GM12878 (cell line): ENCODE measurements around the gene MCM3. TPM values are rescaled to one million over a fixed set of nuclear protein-coding genes. Genes with fewer than 3 reads are reported as not detected.

ENCODE experiments used
- ATAC-seq: fragments of 200-7000 bp; cut with Tn5 transposase; 3 replicates; pipeline ENCODE4 v1.9.1; 2020; ENCODE audit warnings: mild to moderate bottlenecking, moderate library complexity
- BruUV-seq: library from RNA; stranded (reverse); fragments of 400-500 nt; replicated peaks from 2 replicates; lab custom pipeline; 2021; lab: Mats Ljungman, UMichigan
- CTCF ChIA-PET: fragments of 300-600 bp; sonication (Branson Sonifier 250); formaldehyde crosslinking; extraction: SDS; loops from one replicate; lab custom pipeline; 2021; ENCODE audit warnings: inconsistent platforms; lab: Yijun Ruan, JAX
- POLR2A ChIA-PET: fragments of 350-600 bp; formaldehyde crosslinking; extraction: SDS; loops from one replicate; lab custom pipeline; 2021; ENCODE audit warnings: inconsistent platforms; lab: Charles Lee
- RAD21 ChIA-PET: fragments of 300-600 bp; sonication (Branson Sonifier 250); formaldehyde crosslinking; loops from one replicate; lab custom pipeline; 2023; ENCODE audit warnings: antibody characterized with exemption; ENCODE audit not compliant: unreplicated experiment; lab: Charles Lee
- SMC1A ChIA-PET: fragments of 300-600 bp; sonication (Branson Sonifier 250); formaldehyde crosslinking; loops from one replicate; lab custom pipeline; 2023; ENCODE audit not compliant: unreplicated experiment, uncharacterized antibody; lab: Charles Lee
- DNase-seq: peaks from one replicate; pipeline ENCODE4 v3.0.0-alpha.2; 2011; ENCODE audit warnings: low read depth, low spot score
- FAIRE-seq: peaks from 3 replicates; lab custom pipeline; 2011; peaks lifted over from hg19 to GRCh38; lab: Jason Lieb, UNC
- H2AFZ ChIP-seq: 2 replicates; pipeline ENCODE4 v1.6.0; 2011; ENCODE audit warnings: low read depth, low read length, control low read depth; ENCODE audit not compliant: control insufficient read depth
- H3K27ac ChIP-seq: 2 replicates; pipeline ENCODE4 v1.5.1; 2011; ENCODE audit warnings: control low read depth; ENCODE audit not compliant: control insufficient read depth, insufficient read depth
- H3K27me3 ChIP-seq, 2 experiments: replicated peaks in 1 of 2; 2 replicates each; pipeline versions ENCODE4 v1.6.0 to v1.6.1; 2011; ENCODE audit warnings: low read length in 1 of 2; ENCODE audit not compliant: control insufficient read depth in 2 of 2, insufficient read depth in 2 of 2
- H3K36me3 ChIP-seq, 2 experiments: 2 replicates each; pipeline ENCODE4 v1.5.1; 2011; ENCODE audit warnings: low read length in 1 of 2; ENCODE audit not compliant: control insufficient read depth in 2 of 2, insufficient read depth in 2 of 2
- H3K4me1 ChIP-seq: 2 replicates; pipeline ENCODE4 v1.6.1; 2011; ENCODE audit warnings: mild to moderate bottlenecking, low read length, moderate library complexity, mixed read lengths; ENCODE audit not compliant: control insufficient read depth, insufficient read depth
- H3K4me2 ChIP-seq: 2 replicates; pipeline ENCODE4 v1.6.0; 2011; ENCODE audit warnings: control low read depth; ENCODE audit not compliant: control insufficient read depth, insufficient read depth
- H3K4me3 ChIP-seq: fragments of 200-600 bp; sonication (generic); 2 replicates; pipeline ENCODE4 v1.5.1; 2016
- H3K79me2 ChIP-seq: 2 replicates; pipeline ENCODE4 v1.6.0; 2011; ENCODE audit warnings: low read length; ENCODE audit not compliant: control insufficient read depth, insufficient read depth
- H3K9ac ChIP-seq: 2 replicates; pipeline ENCODE4 v1.8.0; 2011; ENCODE audit warnings: low read length, control low read depth, mixed read lengths; ENCODE audit not compliant: control insufficient read depth, insufficient read depth
- H3K9me3 ChIP-seq: replicated peaks from 3 replicates; pipeline ENCODE4 v1.5.1; 2011; ENCODE audit warnings: mild to moderate bottlenecking, low read length; ENCODE audit not compliant: control insufficient read depth, insufficient read depth
- H4K20me1 ChIP-seq: 2 replicates; pipeline ENCODE4 v1.6.0; 2011; ENCODE audit not compliant: control insufficient read depth, insufficient read depth
- ASH2L ChIP-seq: fragments of 300-600, 200-600 bp; sonication (generic); IDR thresholded peaks from 2 replicates; pipeline ENCODE4 v1.6.1; 2017; ENCODE audit warnings: low read depth, mild to moderate bottlenecking, borderline replicate concordance
- BMI1 ChIP-seq: fragments of 450-650 bp; IDR thresholded peaks from 2 replicates; pipeline ENCODE4 v1.6.1; 2016; ENCODE audit warnings: mild to moderate bottlenecking, moderate library complexity, borderline replicate concordance
- CREB1 ChIP-seq: IDR thresholded peaks from 2 replicates; pipeline ENCODE4 v1.6.1; 2012; ENCODE audit warnings: low read depth, mild to moderate bottlenecking, inconsistent platforms
- CREM ChIP-seq: IDR thresholded peaks from 2 replicates; pipeline ENCODE4 v1.6.1; 2014; ENCODE audit warnings: antibody characterized with exemption, low read depth
- HCFC1 ChIP-seq: fragments of 150-350 bp; IDR thresholded peaks from 2 replicates; pipeline ENCODE4 v1.6.1; 2014; ENCODE audit warnings: low read length
- MEF2B ChIP-seq: fragments of 450-650 bp; IDR thresholded peaks from 2 replicates; pipeline ENCODE4 v1.6.1; 2018; ENCODE audit warnings: mild to moderate bottlenecking, moderate library complexity; ENCODE audit not compliant: partially characterized antibody, poor library complexity, severe bottlenecking
- RFX5 ChIP-seq: IDR thresholded peaks from 2 replicates; pipeline ENCODE4 v1.6.1; 2011; ENCODE audit warnings: low read depth, low read length, improper control_type of control experiment
- TCF12 ChIP-seq: IDR thresholded peaks from 2 replicates; pipeline ENCODE4 v1.6.1; 2011; ENCODE audit warnings: low read depth, mild to moderate bottlenecking, low read length
- ZZZ3 ChIP-seq: IDR thresholded peaks from 2 replicates; pipeline ENCODE4 v1.6.1; 2011; ENCODE audit warnings: low read depth; ENCODE audit not compliant: control insufficient read depth, insufficient read length
- WGBS: methylation state at CpG from one replicate; pipeline ENCODE4 v1.1.6; 2016; ENCODE audit warnings: low lambda C conversion rate; ENCODE audit not compliant: insufficient replicate concordance, insufficient coverage; ENCODE audit errors: missing lambda C conversion rate; 5-methylcytosine and 5-hydroxymethylcytosine counted together
- in situ Hi-C: fragments of 300-500 bp; cut with MboI; formaldehyde crosslinking; loops from 9 replicates; pipeline ENCODE4 v1.14.3; 2018; ENCODE audit warnings: mixed read lengths
- intact Hi-C: fragments of 100-400 bp; cut with micrococcal nuclease; formaldehyde crosslinking; loops from one replicate; pipeline ENCODE4 v1.14.2; 2022; ENCODE audit not compliant: unreplicated experiment
- polyA plus RNA-seq, 11 experiments: library from polyadenylated mRNA; depleted of rRNA in 4 of 11; unstranded in 6 of 11; stranded (reverse) in 5 of 11; fragments of >200 nt; fragmentation: Nextera tagmentation in 4 of 11; fragmentation: Illumina TruSeq in 1 of 11; extraction: Ambion mirVana in 4 of 11; extraction: Trizol in 1 of 11; gene quantifications; 1 replicate in 1 of 11; 2 replicates in 10 of 11; pipeline versions ENCODE4 v1.2.1 to v1.2.3, GENCODE V29; 2011 to 2016; ENCODE audit warnings: inconsistent platforms in 2 of 11, missing spikeins in 2 of 11, low read depth in 1 of 11
- total RNA-seq, 4 experiments: library from RNA; depleted of rRNA in 3 of 4; stranded (reverse); fragments of >200 nt in 3 of 4; fragmentation: Illumina TruSeq in 1 of 4; extraction: Trizol in 1 of 4; gene quantifications; 2 replicates each; pipeline versions ENCODE4 v1.2.1 to v1.2.3, GENCODE V29; 2013 to 2021

Gene MCM3
- total and polyA plus RNA-seq, 10 of the 15 experiments (the other 5 are each of a cell fraction or from before 2014, with no cell fraction given), result 74.1 to 265 (median 214) TPM

GRCh38 chr6:52326540-52327364, 42.2 kb upstream of the MCM3 start:
- peak; percentile 58 for ATAC-seq
- Histone ChIP-seq H3K36me3 (no peaks in the 10 kb centered on the region), H3K4me3 (no peak overlapping the region), H4K20me1 (no peaks in the 10 kb centered on the region), H3K9ac (no peak overlapping the region), H3K4me1 (no peaks in the 10 kb centered on the region), H3K4me2 (no peak overlapping the region), H2AFZ (no peak overlapping the region), H3K27me3 (no peaks in the 10 kb centered on the region), H3K9me3 (no peaks in the 10 kb centered on the region), H3K79me2 (no peaks in the 10 kb centered on the region), H3K27ac (no peak overlapping the region)
- FAIRE-seq, result no peak
- TF ChIP-seq HCFC1, result no peak
- no peak for TF ChIP-seq CREB1
- no peak for TF ChIP-seq ASH2L
- no peak for TF ChIP-seq TCF12
- no peak for TF ChIP-seq RFX5
- TF ChIP-seq MEF2B, result no peak
- TF ChIP-seq CREM, result no peak
- no peak for TF ChIP-seq BMI1
- no peak for TF ChIP-seq ZZZ3
- ChIA-PET SMC1A (interaction anchor here (0.8 to 2.5 kb wide), 5 partner anchors 10 to 35 kb away, joined by 3 to 12 read pairs (median 3); partner anchors contain the start of gene PAQR8), POLR2A (interaction anchor here (0.7 to 1.4 kb wide), 2 partner anchors 13 to 24 kb away, joined by 3 read pairs; no protein-coding TSS in a partner anchor), RAD21 (interaction anchor here (0.7 to 1.4 kb wide), 2 partner anchors 19 to 63 kb away, joined by 3 read pairs; no protein-coding TSS in a partner anchor), CTCF (interaction anchor here (1.0 to 1.5 kb wide), 3 partner anchors 14 to 35 kb away, joined by 3 to 4 read pairs (median 3); partner anchors contain the start of gene PAQR8)
- no peak for DNase-seq
- 19% methylated on average over 3 of the region's 3 CpGs for WGBS
- in situ Hi-C loops (no loop called here), intact Hi-C loops (no loop called here)
- BruUV-seq, result no TSS peak
